HG03442 (cell line): Measurements from ENCODE around the gene SUSD6.
A peak's percentile ranks its signal among the peaks of the same experiment; 100 is the strongest.
"Not testable (repeated sequence)": the region's sequence is repeated elsewhere in the genome, so short reads cannot be mapped to it uniquely, and the experiment has no call there.

ENCODE experiments used
- ATAC-seq: cut with Tn5 transposase; IDR thresholded peaks from one replicate; pipeline ENCODE4 v1.9.1; 2021; ENCODE audit warnings: mild to moderate bottlenecking, moderate library complexity; ENCODE audit not compliant: unreplicated experiment

SUSD6 gene

DNA sequence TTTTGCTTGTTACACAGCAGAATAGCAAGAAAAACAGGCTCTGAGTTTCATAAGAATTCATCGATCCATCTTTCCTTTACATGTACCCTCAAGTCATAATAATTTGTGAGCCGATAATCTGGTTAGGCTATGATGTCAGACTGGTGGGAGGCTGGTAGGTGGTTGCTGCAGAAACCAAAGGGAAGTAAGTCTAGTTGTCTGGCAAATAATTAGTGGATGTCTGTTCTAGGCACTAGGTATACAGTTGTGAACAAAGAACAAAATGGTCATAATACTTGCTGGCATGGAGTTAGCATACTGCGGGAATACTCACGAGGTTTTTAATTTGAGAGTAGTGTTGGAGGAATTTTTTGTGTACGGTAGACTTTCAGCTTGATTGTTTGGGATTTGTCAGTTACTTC lies 8.8 kb downstream of the SUSD6 start:
- ATAC-seq: no peak

DNA sequence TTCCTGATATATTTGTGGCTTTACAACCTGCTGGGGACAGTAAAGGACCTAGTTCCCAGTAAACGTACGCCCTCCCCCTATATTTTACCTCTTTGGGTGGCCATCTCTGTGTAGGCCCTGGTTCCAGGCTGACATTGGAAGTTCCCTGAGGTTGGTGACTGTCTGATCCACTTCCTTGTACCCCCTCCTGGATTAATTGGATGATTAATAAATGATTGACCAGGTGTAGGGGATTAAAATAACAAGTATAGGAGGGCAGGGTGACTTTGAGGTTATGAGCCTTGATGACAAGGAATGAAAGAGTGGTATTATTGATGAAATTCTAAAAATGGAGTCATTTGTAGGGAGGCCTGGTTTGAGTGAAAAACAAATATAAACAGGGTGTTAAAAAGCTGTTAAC lies 9.6 kb downstream of the SUSD6 start:
- no peak for ATAC-seq

DNA sequence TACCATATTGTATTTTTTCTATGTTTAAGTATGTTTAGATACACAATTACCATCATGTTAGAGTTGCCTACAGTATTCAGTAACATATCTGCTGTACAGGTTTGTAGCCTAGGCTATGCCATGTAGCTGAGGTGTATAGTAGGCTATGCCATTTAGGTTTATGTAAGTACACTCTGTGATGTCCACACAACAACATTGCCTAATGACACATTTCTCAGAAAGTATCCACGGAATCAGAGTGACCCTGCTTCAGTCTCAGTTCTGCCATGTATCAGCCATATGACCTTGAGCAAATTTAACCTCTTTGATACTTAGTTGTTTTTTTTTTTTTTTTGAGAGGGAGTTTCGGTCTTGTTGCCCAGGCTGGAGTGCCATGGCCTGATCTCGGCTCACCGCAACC lies 12.7 kb downstream of the SUSD6 start:
- no peak for ATAC-seq

DNA sequence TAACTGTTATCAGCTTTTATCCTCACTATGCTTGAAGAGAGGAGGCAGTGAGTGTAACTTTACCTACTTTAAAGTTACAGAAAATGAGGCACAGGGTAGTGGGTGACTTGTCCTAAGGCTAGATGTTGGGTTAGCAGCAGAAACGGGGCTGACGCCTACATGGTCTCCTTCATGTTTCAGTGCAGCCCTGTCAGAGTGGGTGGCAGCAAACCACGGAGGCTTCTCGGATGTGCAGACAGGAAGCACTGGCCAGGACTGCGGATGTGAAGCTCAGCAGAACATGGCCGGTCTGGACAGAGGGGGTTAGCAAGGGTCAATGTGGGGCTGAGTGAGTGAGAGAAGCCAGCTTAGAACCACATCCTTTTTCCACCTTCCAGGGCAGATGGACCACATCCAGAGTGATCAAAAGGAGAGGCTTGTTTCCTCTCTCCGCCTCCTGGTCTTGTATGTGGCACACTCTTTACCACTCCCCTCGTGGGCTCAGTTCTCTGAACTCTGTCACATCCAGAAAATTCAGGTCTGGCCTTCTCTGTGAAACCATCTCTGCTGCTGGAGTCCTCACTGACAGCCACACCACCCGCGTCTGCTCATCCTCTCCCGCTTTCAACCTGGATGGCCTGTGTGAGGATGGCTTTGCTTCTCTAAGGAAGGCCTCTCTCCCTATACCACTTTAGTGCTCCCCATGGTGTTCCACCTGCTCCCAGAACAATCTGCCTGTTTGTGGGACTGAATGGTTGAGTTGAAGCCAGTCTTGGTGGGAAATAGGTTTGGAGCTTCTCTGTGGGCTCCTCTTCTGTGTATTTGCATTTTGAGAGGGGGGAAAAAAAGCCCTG lies 14.1 kb downstream of the SUSD6 start:
- peak; percentile 80 for ATAC-seq

DNA sequence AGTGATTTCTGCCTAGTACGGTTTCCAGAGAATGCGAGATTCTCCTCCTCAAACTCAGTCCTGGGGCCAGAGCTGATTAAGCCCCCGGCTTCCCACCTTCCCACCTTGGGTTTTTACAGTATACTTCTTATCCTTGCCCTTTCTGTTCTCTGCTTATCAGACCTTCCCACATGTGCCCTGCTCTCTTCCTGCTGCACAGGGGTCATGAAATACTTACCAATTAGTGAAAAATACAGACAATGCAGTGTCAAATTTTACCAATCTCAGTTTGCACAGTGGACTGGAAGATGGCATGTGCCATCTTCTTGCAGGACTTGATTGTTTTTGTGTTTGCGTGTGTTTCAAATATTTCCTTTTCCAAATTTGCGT lies 14.7 kb downstream of the SUSD6 start:
- ATAC-seq: no peak

DNA sequence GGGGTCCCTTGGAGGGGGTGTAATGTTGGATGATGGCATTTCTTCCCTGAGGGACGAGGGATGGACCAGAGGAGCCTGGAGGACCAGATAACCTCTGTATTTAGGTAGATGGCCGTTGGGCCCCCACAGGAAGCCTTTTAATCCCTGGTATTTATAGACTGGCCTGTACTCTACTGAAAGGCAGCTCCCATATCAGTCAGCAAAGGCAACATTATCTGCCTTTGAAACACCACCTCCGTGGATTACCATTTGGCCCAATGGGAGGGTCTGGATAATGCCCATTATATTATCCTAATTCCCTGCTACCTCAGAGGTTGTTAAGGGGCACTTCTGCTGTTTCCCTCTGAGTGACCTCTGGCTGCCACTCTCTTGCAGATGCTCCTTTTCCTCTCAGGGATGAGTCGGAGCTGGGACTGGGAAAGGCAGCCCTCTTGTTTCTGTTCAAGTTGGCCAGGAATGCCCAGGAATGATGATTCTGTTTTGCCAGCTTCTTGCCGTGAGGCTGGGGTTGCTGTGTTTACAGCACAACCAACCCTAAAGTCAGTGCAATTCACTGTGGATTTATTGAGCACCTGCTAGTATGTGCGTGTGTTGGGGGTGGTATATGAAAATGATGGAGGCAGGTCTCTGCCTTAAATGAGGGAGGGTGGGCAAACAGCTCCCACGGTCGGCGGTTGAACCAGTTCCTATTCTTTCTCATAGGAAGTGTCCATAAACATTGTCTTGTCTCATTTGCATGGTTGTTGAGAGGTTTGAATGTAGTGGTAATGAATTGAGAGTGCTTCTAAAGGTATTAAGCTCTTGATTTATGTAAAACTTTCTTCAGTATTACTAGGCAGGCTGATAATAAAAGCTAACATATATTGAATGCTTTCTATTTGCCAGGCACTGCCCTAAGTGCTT lies 18.1 kb downstream of the SUSD6 start:
- peak; percentile 35 for ATAC-seq

DNA sequence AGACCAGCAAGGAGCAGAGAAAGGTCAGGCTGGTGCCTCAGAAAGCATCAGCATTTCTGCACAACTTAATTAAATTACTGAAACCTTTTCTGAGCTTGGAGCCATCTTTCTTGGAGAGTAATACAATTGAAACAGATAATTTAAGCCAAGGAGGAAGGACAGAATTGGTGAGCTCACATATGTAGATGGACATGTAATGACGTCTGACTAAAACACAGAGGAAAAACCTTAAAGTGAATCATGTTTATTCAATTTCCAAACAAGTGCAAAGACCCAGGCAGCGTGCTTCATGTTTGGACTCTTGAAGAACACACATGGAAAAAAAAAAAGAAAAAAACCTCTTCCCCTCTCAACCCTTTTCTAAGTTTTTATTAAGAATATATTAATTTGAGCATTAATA lies 19.0 kb downstream of the SUSD6 start:
- no peak for ATAC-seq

DNA sequence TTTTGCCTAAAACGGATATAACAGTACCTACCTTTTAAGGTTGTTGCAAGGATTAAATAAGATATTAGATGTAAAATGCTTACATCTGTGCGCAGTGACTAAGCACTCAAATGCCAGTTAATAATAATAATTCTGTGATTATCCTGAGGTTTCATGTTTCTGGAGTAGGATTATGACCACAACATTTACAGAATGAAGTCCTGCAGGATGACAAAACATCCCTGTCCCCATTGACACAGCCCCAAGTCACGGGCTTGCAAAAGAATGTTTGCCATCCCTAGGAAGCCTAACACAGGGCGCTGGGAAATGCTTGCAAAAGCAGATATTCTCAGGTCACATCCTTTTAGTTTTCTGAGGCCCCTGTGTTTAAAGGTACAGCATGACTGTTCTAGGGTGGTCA lies 20.1 kb downstream of the SUSD6 start:
- no peak for ATAC-seq

DNA sequence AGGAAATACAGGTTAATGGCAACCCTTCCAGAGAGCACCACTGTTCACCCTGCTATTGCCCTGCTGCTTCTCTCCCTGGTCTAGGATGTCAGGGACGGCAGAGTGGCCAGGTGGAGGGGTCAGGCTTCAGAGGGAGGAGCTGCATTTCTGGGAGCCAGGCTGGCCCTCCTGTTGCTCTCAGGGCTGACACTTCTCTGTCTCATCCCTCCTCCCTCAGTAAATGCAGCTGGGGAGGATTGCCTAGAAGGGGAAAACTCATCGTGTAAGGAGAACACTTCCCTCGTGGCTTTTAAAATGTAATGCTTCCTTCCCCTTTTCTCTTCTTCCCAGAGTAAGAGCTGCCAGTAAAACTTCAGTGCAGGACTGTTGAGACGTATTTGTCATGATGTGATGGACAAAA lies 20.8 kb downstream of the SUSD6 start:
- ATAC-seq: no peak

DNA sequence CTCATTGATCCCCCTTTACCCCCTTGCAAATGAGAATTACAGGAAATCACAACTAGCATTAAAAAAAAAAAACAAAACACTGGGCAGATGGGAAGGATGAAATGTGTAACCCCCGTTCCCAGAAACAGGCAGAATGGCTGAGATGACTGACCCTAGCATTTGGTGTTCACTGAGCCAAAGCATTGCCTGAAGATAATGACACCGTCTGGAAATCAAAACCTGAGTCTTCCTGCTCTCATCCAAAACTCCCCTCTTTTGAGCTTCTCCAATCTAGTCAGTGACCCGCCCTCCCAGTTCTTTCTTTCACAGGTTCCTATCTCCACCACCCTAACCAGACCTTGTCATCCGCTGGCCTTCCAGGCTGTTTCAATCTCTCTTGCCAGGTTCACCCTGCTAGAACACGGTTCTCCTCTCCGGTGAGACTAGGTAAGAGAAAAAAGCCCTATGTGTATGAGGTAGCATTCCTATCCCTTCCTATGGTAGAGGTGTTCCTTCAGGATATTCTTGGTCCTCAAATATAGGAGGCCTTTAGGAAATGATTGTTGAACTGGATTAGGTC lies 21.3 kb downstream of the SUSD6 start:
- no peak for ATAC-seq

DNA sequence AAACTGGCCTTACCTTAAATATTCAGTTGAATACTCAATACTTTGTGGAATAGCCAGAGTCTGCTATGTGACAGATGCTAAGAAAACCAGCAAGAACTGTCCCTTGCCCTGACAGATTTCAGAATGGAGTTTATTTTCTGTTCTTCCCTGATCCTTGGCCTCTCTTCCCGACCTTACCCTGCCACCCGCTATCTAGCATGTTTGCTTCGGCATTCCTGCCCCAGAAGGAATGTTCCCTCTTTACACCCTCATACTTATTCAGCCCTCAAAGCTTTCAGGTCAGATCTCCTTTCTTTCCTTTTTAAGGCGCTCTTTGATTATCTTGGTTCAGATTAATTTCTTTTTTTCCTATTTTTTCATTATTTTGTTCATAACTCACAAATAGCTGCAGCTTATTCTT lies 21.8 kb downstream of the SUSD6 start:
- no peak for ATAC-seq

DNA sequence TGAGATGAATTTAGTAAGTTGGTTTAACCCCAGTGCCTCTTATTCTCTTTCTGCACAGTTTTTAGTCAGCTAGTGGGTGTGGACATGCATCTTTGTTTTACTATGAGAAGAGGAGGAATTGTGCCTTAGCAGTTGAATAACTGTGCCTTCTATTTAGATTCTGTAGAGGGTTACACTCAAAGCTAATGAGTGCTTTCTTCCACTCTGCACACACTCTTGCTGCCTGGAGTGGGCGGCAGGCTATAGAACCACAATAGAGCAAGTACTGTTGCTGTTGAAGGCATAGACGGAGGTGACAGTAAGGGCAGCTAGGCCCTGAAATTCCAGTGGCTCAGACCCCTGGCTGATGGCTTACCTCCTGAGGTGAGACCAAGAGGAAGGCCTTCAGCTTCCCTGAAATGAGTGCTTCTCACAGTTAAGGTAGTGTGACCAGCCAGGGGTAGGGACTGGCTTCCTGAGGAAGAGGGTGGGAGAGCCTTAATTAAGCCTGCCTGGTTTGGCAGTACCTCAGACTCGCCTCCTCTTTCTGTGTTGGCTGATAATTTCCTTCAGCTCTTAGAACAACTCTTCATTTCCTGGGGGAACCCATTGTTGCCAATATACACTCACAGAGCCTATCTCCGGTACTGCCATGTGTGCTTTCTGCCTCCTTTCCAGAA lies 24.7 kb downstream of the SUSD6 start:
- ATAC-seq: no peak

DNA sequence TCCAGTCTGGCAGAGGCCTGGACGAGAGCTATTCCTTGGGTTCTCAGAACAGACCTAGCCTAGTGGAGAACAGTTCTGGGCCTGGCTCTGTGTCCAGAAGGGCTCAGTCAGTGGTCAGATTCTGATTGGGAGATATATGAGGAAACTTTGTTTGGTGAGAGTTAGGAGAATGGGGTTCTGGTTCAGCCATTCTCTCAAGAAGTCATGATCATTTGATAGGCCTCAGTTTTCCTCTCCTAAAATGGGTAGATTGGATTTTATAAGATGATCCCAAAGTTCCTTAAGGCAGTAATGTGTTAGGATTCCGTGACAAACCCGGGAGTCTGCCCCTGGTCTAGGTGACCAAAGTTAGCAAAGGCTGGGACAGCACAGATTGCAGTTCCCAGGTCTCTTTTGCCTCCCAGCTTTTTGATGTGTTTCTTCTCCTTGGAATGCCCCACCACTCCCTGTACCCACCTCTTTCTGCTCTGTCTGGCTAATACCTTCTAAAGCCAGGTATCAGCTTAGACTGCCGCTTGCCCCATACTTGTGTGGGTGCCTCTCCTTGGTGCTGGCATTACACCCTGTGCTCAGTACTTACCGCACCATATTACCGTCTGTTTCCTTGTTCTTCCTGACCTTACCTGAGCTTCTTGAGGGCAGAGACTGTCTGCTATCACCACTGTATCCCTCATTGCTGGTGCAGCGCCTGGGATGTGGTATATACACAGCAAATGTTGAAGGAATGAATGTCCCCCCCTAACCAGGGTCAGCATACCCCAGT lies 25.5 kb downstream of the SUSD6 start:
- ATAC-seq: no peak

DNA sequence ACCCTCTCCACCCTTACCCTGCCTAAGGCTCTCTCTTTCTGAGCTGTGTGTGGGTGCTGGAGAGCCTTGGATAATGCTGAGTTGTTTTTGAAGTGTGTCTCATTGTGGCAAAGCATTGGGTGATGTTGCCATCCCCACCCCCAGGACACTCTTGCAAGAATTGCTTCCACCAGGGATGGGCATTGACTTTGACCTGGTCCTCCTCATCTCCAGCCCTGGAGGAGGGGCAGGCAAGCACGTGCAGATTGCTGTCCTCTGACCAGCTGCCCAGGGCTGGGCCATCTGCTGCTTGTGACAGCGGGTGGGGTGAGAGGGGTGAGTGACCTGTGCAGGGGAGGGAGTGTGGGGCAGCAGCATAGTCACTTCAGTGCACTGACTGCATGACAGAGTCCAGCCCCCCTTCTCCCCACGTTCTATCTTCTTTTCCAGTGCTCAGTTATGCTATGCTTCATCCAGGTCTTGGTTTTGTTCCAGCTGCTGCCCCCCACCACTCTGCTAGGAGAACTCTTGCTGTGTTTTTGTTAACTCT lies 26.2 kb downstream of the SUSD6 start:
- ATAC-seq: no peak

DNA sequence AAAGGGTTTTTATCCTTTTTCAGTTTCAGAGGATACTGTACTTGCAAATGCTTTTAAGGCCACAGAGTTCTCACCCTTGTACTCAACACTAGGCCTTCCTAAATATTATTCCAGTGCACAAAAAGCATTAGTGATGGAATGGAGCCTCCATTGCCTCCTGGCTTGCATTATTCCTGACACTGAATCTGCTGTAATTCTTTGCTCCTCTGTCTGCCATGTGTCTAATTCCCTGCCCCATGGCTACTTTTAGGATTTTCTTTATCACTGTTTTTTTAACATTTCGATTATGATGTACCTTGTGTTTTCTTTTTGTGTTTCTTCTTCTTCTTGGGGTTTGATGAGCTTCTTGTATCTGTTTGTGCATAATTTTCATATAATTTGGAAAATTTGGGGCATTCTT lies 29.5 kb downstream of the SUSD6 start:
- no peak for ATAC-seq

DNA sequence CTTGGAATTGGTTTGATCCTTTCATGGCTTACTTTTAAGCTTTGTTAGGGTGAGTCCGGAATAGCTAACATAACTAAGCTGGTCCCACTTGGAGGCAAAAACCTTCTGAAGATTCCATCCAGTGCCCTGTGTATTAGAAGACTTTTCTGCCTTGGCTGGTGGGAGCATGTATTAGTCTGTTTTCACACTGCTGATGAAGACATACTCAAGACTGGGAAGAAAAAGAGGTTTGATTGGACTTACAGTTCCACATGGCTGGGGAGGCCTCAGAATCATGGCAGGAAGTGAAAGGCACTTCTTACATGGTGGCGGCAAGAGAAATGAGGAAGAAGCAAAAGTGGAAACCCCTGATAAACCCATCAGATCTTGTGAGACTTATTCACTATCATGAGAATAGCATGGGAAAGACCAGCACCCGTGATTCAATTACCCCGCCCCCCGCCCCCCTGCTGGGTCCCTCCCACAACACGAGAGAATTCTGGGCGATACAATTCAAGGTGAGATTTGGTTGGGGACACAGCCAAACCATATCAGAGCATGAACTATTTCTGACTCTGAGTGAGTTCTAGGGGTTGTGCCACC lies 30.9 kb downstream of the SUSD6 start:
- ATAC-seq: not testable (repeated sequence)

DNA sequence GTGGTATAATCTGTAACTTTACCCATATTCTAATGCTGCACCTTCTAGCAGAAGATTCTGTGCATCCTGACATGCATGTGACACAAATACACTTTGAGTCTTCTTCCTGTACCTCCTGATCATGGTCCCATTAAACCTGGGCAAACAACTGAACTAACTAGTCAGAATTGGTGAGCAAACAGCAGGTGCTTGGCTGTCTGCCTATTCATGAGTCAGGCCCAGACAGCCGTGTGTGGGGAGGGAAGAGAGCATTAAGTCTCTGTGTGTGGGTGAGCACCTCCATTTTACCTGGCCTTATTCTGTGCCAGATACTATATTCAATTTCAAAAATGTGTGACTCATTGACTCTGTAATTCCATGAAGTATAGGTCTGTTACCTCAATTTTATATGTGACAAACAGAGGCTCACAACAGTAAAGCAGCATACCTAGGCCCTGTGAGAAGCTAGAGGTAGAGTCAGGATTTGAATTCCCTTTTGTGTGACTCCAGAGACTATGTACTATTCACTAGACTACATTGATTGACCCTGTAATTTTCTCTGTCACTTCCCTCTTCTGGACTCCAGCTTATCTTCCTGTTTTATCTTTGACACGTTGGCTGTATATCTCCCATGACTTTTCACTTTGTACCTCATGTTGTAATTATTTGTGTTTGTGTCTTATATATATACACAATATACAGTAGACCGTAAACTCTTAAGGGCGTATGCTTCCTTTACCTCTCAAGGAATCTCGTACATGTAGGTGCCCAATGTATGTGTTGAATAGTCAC lies 32.2 kb downstream of the SUSD6 start:
- no peak for ATAC-seq

DNA sequence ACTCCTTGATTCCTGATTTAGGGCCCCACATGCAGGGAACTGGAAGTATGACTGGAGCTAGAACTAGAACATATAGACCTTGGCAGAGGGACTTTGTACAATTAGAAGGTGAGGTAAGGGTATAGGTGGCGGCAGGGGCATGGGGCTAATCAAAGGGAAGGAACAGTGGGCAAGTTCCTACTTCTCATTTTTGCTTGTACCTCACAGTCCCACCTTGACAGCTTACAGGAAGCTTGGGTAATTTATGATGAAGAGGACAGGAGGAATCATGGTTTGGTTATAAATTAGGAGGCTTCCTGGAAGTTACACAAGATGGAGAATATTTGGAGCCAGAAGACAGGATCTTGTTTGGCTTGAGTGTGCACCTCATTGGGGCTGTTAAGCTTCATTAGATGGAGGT lies 33.4 kb downstream of the SUSD6 start:
- ATAC-seq: no peak

DNA sequence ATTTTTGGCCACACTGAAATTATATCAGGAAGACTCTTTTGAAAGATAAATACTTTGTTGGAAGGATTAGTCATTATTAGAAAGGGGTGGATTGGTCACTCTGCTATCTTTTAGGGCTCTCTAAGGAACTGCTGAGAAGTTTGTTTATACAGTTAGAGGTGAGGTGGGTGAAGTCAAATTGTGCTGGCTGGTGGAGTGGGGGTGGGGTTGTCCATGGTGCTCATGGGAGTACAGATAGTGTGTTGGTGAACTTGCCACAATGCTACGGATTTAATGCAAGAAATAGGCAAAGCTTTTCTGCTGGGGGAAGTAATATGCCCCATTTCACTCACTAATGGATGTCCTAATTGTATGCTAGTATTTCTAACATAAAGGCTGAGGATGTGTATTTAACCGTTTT lies 35.8 kb downstream of the SUSD6 start:
- no peak for ATAC-seq
